Stimulated activated CD4-positive, alpha-beta T cell treated with anti-CD3 and anti-CD28 coated beads, Interleukin-4, amount 100 ng/mL, for 1 hour (primary cell): Measurements from ENCODE around the gene GUCY2C.

Experiments
- DNase-seq: peaks from one replicate; pipeline ENCODE4 v3.0.0-alpha.2; 2020

GUCY2C gene

DNA sequence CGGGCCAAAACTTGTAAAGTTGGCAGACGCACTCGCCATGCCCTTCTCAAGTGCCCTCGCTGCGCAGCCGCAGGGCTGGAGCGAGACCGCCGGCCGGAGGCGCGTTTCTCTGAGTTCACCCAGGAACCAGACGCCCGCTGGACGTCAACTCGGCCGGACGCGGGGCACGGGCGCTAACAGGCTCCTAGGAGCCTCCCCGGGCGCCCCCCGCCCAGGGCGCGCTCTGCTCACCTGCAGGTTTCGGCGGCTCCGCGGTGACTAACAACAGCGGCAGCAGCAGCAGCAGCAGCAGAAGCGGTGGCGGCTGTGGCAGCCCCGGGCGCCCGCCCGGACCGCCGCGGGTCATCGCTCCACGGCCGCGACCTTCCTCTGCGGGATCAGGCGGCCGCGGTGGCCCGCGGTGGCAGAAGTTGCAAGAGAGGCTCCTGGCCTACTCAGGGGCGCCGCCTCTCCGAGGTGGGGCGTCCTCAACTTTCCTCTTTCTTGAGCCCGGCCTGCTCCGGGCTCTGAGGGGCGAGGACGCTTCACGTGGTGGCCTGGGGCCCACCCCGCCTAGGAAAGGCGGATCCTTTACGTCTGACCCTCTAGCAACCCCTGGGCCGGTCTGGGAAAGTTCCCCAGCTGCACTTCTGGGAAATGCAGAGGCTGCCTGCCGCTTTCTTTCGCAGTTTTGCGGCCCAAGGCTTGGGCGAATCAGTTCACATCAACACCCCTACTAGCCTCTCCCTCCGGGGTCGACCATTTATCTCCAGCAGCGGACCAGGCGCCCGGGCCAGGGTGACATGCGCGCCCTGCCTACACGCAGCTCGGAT is 128.8 kb downstream of the GUCY2C start, which contains the start of gene PLBD1:
Gene PLBD1 (minus strand): TSS at position 533 of the 812 bp plus-strand sequence. CDS start 187 bp downstream, at position 346.
- DNase-seq: peak; percentile 12

DNA sequence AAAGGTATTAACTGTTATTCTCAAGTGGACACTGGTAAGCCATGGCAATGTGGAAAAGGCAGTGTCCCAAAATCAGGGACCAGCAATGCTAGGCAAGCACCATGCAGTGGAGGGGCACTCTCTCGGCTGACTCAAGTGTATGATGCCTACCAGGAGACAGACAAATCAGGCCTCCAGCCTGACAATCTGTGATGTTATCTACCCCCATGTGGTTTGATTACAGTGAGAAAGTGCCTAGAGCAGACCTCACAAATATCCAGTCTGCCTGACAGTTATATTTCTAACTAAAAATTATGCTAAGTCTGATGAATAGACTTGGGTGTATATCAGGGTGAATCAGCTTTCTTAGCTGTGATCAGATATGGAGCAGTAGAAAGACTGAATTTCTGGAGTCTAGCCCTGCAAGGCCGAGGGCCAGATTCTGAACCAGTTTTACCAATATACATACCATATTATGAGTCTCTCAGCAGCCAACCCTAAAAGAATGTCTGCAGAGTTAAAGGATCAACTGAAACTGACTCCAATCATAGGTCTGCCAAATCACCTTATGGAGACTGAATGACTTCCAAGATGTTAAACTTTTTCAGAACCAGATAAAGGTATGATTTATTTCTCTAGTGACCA is 132.0 kb downstream of the GUCY2C start:
- DNase-seq: no peak

GRCh38 chr12:14563046-14563445 is 133.4 kb downstream of the GUCY2C start:
- no peak for DNase-seq
